Stimulated activated CD4-positive, alpha-beta T cell treated with anti-CD3 and anti-CD28 coated beads, Interleukin-15, amount 100 ng/mL, for 1 hour (primary cell): ENCODE results near the gene SFXN2.
"Not testable (repeated sequence)": the region's sequence is repeated elsewhere in the genome, so short reads cannot be mapped to it uniquely, and the experiment has no call there.

Experiments used
- DNase-seq, 2 donors: peaks; one replicate each; pipeline ENCODE4 v3.0.0-alpha.2; 2020; ENCODE audit warnings: low read depth in 1 of 2, low spot score in 1 of 2

SFXN2 gene

DNA sequence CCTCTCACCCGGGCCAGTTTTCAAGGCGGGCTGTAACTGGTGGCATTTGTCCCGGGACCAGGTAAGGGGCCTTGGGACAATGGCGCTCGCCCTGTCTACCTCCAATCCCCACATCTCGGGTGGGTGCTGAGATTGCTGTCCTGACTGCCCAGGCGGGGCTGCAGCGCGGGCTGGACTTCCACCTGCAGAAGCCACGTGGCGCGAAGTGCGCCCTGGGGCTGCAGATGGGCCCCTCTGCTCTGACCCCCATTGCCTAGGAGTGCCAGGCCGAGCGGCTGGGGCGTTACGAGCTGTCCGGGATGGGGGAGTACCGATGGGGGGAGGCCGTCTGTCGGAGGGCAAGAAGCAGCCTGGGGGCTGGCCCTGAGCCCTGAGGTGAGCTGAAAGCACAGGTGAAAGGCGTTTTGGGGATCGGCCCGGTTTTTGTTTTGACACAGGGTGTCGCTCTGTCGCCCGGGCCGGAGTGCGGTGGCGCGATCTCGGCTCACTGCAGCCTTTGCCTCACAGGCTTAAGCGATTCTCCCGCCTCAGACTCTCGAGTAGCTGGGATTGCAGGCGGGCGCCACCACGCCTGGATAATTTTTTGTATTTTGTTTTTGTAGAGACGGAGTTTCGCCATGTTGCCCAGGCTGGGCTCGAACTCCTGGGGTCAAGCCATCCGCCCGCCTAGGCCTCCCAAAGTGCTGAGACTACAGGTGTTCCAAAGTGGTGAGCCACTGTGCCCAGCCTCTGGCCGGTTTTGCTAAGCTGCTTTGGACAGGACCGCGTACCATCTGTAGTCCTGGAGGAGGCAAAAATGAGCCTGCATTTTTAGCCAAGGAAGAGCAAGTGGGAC lies at the start of gene SFXN2:
TSS of gene SFXN2 (plus strand) at position 16 of the 835 bp plus-strand sequence. CDS start 12,001 bp downstream, outside the sequence.
- DNase-seq: peak; percentile 21 to 29

DNA sequence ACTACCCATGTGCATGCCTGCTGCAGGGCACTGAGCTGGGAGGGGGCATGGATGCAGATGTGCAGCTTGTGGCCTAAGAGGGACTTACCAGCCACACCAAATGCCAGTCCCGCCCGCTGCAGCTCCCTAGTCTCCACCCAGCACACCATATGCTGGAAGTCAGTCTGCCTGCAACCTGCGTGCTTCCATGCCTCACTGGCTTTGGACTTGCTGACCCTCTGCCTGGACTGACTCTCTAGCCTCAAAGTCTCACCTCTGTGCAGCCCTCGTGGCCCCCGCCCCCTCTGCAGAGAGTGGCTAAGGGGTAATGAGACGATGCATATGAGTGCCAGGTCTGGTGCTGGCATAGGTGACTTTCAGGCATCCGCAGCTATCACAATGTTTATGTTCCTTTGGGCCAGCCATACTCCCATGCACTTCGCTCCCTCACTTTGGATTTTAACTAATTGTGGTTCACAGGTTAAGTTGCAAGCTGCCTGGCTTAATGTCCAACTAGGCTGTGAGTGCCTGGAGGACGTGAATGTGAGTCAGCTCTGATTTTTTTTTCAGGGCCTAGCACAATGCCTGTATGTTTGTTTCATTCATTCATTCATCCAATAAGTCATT lies 48.4 kb upstream of the SFXN2 start:
- DNase-seq: no peak

- not testable (repeated sequence) for DNase-seq
Measured at GRCh38 chr10:102667411-102667810, 47.0 kb upstream of the SFXN2 start.

DNA sequence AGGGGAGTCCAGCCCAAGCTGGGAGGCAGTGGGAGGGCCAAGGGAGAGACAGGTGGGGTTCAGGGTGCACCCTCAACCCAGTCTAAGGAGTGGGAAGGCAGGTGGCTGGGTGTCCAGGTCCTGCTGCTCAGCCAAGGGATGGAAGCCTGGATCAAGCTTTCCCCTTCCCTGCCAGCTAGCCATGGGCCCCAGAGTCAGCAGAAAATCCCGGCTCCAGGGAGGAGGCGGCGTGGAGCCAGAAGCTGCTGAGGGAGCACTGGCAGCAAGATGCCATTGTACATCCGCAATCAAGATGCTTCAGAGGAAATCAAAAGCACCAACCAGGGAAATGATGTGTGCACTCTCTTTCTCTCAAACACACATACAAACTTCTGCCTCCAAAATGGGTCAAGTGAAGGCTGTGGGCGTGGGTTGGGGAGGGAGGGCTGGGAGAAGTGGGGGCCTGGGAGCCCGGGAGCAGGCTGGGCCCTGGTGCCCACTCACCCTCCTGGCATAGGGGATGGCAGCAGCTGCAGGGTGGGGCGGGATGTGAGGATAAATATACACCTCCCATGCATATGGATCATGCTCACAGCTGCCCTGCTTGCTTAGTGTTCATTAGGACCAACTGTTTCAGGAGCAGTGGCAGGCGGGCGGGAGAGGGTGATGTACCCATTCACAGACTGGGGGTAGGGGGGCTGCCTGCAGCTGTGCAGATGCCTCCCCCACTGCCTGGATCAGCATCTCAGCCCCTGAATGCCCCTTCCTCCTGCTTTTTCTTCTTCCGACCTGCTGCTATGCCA lies 45.9 kb upstream of the SFXN2 start:
- no peak for DNase-seq

DNA sequence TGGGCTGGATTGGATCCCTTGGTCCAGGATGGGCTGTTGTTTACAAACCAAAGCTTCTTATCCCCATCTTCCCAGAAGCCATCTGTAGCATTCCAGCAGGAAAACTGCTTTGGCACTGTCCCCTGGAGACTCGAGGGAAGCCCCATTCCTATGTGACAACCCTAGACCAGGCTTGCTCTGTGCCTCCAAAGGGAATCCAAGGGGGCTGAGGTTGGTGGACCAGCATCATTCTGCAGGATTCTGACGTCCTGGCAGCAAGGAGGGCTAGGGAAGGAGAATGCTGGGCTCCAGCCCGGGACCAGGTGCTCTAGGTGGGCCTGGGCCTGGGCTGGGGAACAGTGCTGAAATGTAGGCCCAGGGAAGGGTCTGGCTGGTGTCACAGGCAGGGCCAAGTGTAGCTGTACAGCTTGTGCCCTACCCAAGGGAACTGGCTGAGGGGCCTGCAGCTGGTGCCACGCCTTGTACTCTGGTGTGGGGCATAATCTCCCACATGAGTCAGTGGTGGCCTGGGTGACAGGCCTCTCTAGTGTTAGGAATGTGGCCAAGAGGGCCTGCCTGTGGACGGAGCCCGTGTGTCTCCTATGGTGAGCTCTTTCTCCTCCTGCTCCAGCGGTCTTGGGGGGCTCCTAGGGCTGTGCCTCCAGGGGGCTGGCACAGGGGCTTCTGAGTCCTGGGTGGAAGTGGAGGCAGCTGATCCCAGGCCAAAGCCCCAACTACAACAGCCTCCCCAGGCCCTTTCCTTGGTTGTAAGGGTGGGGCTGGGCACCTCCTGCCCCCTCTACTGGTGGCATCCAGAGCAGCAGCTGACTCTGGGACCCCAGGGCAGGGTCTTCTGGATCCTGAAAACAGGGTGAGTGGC lies 45.0 kb upstream of the SFXN2 start:
- no peak for DNase-seq

GRCh38 chr10:102670065-102670670 lies 44.3 kb upstream of the SFXN2 start:
- DNase-seq: no peak

DNA sequence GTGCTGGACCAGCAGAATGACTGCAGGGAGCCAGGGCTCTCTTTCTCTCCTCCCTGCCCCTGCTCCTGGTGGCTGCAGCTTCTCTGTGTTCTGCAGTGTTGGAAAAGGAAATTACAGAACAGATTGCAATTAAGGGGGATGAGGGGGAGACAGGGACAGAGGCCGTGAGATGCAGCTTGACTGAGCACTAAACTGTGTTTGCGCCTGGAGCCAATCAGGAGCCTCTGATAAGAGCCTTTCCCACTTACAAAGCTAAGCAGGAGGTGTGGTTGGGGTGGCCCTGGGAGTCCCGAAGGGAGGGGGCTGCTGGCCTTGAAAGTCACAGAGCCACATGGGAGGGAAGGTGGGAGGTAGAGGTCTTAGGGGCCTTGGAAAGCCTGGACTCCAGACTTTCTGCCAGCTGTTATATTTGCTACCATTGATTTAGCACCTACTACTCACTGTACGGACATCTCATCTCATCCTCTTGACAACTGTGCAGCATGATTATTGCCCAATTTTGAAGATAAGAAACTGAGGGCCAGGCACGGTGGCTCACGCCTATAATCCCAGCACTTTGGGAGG lies 43.5 kb upstream of the SFXN2 start:
- DNase-seq: no peak

- DNase-seq: no peak
Measured at GRCh38 chr10:102673236-102673818, 41.1 kb upstream of the SFXN2 start.

DNA sequence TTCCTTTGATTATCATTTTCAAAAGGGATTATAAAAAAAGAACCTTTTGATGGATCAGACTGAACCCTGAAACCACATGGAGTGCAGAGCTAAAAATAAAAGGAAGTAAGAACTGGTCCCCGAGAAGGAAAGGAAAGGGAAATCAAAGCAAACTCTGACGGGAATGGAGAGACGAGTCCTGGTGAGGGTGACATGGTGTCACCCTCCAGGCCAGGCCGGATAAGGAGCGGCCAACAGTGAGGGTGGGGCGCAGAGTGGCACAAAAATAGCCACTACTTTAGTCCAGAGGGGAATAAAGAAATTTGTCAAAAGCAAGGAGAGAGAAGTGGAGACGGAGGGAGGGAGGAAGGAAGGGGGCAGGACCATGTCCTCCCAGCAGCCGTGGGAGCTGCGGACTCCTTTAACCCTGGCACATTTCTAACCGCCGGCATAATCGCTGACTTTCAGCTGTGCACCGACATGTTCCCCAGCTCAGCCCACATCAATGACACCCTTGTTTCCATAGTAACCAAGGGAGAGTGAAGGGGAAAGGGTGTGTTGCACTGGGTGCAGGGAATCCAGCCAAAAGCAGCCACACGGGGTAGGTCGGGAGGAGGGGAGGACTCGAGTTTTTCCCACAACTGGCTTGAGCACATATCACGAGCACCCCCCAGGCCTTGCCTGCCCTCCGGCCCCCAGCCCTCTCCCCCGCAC lies 40.5 kb upstream of the SFXN2 start:
- DNase-seq: peak; percentile 30 to 32

- DNase-seq: no peak
Measured at GRCh38 chr10:102674566-102674965, 39.9 kb upstream of the SFXN2 start.

GRCh38 chr10:102675011-102675665 lies 39.3 kb upstream of the SFXN2 start:
- DNase-seq: no peak

DNA sequence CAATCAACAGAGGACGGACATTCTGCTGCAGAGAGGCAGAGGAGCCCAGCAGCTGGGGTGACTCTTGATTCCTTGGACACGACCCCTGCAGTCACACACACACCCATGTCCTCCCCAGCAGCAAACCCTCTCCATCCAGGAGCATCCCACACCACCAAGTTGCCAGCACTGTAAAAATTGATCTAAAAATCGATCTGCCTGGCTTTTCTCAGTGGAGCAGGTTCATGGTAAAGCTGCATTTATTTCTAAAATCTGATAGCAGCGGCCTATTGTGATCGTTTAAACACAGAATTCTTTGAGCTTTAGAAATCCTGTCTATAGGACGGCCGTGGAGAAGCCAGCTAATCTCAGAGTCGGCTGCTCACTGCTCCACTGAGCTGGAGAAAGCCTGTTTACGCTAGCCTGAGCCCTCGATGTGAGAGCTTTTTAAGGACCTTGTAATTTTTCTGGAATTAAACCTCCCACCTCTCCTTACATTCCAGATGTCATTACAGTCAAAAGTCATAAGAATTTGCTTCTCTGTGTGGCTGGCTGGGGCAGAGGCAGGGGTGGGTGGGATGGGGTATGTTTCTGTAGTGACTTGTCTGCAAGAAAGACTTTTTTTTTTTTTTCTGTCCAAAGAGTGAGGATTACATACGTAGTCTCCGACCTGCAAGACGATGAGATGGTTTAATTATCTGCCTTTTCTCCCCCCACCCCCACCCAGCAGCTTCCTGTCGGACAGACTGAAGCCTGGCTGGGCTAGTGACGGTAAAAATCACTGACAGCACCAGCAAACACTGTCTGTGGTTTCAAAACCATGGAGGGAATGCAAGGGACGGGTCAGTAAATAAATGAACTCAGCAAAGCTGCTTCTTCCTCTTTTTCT lies 38.5 kb upstream of the SFXN2 start:
- no peak for DNase-seq

DNA sequence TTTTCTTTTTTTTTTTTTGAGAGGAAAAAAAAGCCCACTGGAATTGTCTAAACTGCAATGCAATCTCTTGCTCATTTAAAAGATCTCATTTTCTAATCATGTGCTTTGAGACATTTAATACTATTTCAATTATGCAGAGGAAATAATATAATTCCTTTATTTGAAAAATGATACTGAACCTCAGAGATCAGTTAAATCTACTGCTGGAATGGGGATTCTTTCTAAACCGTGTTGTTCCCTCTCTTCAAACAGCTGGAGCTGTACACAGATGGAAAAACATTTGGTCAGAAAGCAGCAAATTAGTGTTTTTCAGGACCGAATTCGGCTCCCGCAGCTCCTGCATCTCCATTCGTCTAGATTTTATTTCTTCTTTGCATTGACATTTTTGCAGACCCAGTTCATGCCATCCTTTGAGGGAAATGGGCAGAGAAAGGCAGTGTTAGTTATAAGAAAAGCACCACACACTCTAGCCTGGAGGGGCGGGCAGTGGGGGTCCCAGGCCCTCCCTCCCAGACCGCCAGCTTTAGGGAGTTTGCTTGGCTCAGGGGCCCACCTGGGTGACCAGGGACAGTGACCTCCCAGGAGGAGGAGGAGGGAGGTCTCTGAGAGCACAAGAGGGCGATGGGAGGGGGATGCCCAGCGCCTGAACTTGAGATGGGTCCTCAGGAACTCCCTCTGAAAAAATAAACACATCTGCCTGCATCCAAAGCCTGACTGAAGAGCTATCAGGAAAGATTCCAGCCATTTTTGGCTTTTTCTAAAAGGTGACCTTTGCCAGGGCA lies 37.7 kb upstream of the SFXN2 start:
- DNase-seq: no peak

DNA sequence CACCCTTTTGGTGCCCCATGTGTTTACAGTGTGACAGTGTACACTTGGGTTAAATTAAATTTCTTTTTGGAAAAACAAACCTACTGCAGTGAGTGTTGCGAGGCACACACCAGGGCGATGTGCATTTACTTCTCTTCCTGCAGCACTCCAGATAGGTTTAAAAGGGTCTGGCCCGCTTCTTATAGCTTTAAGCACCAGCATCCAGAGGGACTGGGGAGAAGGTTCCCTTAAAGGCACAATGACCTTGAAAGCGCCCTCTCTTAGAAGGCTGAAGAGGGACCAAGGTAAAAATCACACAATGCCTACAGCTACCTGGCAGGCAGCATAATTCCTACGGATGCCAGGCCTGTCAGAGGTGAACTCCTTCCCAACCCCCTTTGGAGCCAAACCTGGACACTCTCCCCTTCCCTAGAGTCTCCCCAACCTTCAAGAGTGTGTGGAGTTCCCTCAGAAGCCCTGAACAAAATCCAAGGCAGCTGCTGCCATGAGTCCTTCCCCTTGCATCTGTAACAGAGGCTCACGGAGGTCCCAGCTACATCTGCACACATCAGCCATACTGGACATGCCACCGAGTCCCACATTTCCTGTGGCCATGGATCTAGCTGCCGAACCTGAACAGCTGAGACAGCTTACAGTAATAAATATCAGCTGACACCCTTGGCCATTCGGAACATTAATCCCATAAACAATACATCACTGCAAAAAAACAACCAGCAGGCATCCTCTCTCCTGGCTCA lies 36.9 kb upstream of the SFXN2 start:
- DNase-seq: no peak

- no peak for DNase-seq
Measured at GRCh38 chr10:102678068-102678400, 36.4 kb upstream of the SFXN2 start.

- no peak for DNase-seq
Measured at GRCh38 chr10:102678842-102679289, 35.6 kb upstream of the SFXN2 start.
